Measurements from ENCODE around the gene UBR7.

DNA sequence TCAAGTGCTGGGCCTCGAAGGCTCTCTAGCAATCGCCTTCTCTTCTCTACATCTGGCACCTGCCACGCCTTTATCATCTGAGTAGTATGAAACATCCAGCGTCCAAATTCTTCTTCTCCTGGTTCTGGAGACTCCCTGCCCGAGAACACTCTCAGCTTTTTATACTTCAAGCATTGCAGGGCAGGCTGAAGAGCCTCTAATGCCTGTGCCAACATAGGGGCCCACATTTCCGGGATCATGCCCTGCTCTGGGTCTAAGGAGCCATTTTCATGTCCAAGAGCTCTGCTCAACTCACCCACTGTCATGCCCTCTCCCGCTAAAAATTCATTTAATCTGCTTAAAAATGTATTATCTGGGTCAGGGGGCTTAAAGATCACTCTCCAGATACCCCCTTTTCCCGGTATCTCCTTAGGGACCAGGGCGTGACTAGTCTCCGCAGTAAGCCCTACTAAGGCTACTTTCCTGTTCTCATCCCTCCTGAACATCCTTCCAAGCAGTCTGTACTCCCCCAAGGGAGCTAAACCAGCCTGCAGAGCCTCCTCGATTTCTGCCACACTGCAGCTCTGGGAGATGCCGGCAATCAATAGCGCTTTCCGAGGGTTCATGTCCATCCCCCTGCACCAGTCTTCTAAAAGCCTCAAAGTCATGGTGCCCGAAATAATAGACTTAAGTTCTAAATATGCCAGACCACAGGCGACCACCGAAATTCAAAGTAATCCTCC is 23.3 kb upstream of the UBR7 start:
- TF ChIP-seq YY1 (IDR thresholded peaks at IDR 0.05; ENCODE audit: insufficient read depth, insufficient read length) (no peak), SUZ12 (IDR thresholded peaks at IDR 0.05; ENCODE audit: extremely low read depth, insufficient read depth, insufficient read length) (no peak)
